Sigmoid colon (tissue), 4 donors: ENCODE measurements around the gene SUPT3H.

Experiments used
- EP300 ChIP-seq, 4 donors: sonication (generic); formaldehyde crosslinking; IDR thresholded peaks; one replicate each; pipeline ENCODE4 v1.6.1; 2017; ENCODE audit warnings: antibody characterized with exemption in 4 of 4
- POLR2A ChIP-seq, 2 donors: fragments of 450-650 bp; IDR thresholded peaks; one replicate each; pipeline ENCODE4 v1.6.1; 2016; ENCODE audit warnings: antibody characterized with exemption in 2 of 2, mild to moderate bottlenecking in 2 of 2, moderate library complexity in 2 of 2
- POLR2AphosphoS5 ChIP-seq, 4 donors: sonication (generic); formaldehyde crosslinking; IDR thresholded peaks; one replicate each; pipeline ENCODE4 v1.6.1; 2017; ENCODE audit warnings: antibody characterized with exemption in 4 of 4
- TF ChIP-seq, protein P1 (sequence below), 4 experiments: fragments of 450-650 bp in 3 of 4; fragments of 200-600 bp in 1 of 4; IDR thresholded peaks; one replicate each; pipeline ENCODE4 v1.5.1; 2016 to 2019; ENCODE audit warnings: antibody characterized with exemption in 4 of 4, mild to moderate bottlenecking in 3 of 4, moderate library complexity in 2 of 4

DNA sequence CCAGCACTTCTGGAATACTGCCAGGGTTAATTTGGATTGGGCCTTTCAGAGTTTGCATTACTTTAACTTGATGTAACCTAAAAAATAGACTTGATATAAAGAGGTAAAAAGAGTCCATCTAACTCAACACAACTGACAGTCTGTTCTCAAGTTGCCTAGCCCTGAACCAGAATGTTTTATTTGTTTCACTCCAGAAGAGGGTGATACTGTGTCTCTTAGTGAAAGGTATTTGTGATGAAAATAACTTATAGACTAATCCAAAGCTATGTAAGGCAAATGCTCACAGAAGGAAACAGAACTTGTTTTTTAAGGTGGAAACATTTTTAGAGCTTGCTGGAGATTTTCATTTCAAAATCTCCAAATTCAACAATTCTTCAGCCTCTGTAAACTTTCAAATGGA is 518.7 kb downstream of the SUPT3H start:
- TF ChIP-seq, protein P1, sequence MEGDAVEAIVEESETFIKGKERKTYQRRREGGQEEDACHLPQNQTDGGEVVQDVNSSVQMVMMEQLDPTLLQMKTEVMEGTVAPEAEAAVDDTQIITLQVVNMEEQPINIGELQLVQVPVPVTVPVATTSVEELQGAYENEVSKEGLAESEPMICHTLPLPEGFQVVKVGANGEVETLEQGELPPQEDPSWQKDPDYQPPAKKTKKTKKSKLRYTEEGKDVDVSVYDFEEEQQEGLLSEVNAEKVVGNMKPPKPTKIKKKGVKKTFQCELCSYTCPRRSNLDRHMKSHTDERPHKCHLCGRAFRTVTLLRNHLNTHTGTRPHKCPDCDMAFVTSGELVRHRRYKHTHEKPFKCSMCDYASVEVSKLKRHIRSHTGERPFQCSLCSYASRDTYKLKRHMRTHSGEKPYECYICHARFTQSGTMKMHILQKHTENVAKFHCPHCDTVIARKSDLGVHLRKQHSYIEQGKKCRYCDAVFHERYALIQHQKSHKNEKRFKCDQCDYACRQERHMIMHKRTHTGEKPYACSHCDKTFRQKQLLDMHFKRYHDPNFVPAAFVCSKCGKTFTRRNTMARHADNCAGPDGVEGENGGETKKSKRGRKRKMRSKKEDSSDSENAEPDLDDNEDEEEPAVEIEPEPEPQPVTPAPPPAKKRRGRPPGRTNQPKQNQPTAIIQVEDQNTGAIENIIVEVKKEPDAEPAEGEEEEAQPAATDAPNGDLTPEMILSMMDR (IDR thresholded peaks at IDR 0.05): no peak
- TF ChIP-seq EP300 (IDR thresholded peaks at IDR 0.05) (no peak), POLR2AphosphoS5 (IDR thresholded peaks at IDR 0.05) (no peak), POLR2A (IDR thresholded peaks at IDR 0.05) (no peak)
